T-helper 2 cell treated with Interferon-gamma antibody and Interleukin-4, amounts not matched to agents 5 μg/mL and 100 μg/mL, for 36 hours (primary cell): ENCODE measurements around the gene CAPRIN1.
"Not testable (repeated sequence)": the region's sequence is repeated elsewhere in the genome, so short reads cannot be mapped to it uniquely, and the experiment has no call there.

Experiments used
- DNase-seq: peaks from one replicate; pipeline ENCODE4 v3.0.0; 2021; ENCODE audit warnings: low spot score
- H3K27ac Mint-ChIP-seq: one replicate; pipeline ENCODE4 v1.8.0; 2021; ENCODE audit warnings: mild to moderate bottlenecking, mixed read lengths
- H3K27me3 Mint-ChIP-seq: one replicate; pipeline ENCODE4 v1.8.0; 2021; ENCODE audit warnings: low read depth, mixed read lengths
- H3K36me3 Mint-ChIP-seq: one replicate; pipeline ENCODE4 v1.8.0; 2021; ENCODE audit warnings: low read depth, mixed read lengths
- H3K4me1 Mint-ChIP-seq: one replicate; pipeline ENCODE4 v1.8.0; 2021; ENCODE audit warnings: low read depth, mixed read lengths
- H3K4me3 Mint-ChIP-seq: one replicate; pipeline ENCODE4 v1.8.0; 2022; ENCODE audit warnings: mild to moderate bottlenecking, moderate library complexity, mixed read lengths
- H3K9me3 Mint-ChIP-seq: one replicate; pipeline ENCODE4 v1.8.0; 2021; ENCODE audit warnings: mixed read lengths

The CAPRIN1 gene

DNA sequence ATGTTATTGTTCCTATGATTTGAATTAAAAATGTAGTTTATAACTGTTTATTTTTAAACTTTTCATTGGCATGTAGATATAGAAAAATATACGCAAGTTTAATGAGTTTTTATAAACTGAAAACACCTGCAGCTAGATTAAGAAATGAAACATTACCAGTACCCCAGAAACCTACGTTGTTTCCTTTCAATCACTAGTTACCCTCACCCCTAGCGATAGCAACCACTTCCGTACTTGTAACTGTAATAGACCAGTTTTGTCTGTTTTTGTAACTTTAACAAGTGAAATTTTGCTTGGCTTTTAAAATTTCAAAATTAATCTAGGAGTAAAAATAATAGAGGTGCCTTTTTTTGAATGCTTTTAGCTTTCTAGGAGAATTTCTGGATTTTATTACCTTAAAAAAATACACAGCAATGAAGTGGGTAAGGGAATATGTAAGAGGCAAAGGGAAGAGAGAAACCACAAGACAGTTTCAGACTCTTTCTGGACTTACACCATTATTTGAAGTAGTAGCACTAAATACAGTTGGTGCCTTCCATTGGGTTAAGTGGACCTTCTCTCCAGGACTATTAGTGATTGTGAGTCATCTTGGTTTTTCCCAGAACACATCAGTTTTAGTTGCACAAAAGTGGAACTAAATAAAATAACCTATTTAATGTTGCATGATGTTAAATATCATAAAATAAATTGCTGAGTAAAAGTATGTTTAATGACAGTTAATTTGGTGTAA lies 35.2 kb downstream of the CAPRIN1 start:
- peak overlapping the region; percentile 46 for H3K4me3 Mint-ChIP-seq
- peaks cover 25% of the 10 kb centered on the region for H3K4me1 Mint-ChIP-seq
- peaks cover 73% of the 10 kb centered on the region for H3K36me3 Mint-ChIP-seq
- no peaks in the 10 kb centered on the region for H3K27me3 Mint-ChIP-seq
- H3K9me3 Mint-ChIP-seq = no peaks in the 10 kb centered on the region
- H3K27ac Mint-ChIP-seq = peak overlapping the region; percentile 80
- no peak for DNase-seq

DNA sequence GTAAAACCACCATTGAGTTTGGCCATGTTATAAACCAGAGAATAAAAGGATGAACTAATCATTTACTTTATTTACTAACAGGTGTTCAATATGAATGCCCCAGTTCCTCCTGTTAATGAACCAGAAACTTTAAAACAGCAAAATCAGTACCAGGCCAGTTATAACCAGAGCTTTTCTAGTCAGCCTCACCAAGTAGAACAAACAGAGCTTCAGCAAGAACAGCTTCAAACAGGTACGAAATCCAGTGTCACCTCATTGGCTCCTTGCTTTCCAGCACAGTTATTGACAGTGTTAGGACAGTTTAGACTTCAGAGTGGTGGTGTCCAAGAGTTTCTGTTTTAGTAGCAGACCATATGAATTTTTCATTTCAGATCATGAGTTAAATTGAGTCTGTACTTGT lies 40.3 kb downstream of the CAPRIN1 start:
- H3K4me3 Mint-ChIP-seq = no peak overlapping the region
- H3K9me3 Mint-ChIP-seq = no peaks in the 10 kb centered on the region
- peaks cover 9% of the 10 kb centered on the region for H3K4me1 Mint-ChIP-seq
- H3K36me3 Mint-ChIP-seq = peaks cover 60% of the 10 kb centered on the region
- DNase-seq = no peak
- no peaks in the 10 kb centered on the region for H3K27me3 Mint-ChIP-seq
- no peak overlapping the region for H3K27ac Mint-ChIP-seq

DNA sequence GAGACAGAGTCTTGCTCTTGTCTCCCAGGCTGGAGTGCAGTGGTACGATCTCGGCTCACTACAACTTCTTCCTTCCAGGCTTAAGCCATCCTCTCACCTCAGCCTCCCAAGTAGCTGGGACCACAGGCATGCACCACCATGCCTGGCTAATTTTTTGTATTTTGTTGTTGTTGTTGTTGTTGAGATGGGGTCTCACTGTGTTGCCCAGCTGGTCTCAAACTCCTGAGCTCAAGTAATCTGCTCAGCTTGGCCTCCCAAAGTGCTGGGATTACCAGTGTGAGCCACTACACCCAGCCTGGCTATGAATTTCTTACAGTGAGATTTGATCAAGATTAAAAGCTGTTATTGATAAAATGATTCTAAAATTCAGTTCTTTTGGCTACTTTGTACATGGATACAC lies 43.4 kb downstream of the CAPRIN1 start:
- not testable (repeated sequence) for H3K9me3 Mint-ChIP-seq, H3K27ac Mint-ChIP-seq, H3K4me1 Mint-ChIP-seq, DNase-seq, H3K27me3 Mint-ChIP-seq, H3K4me3 Mint-ChIP-seq
- H3K36me3 Mint-ChIP-seq = peaks cover 68% of the 10 kb centered on the region

- H3K9me3 Mint-ChIP-seq = no peaks in the 10 kb centered on the region
- no peak overlapping the region for H3K4me3 Mint-ChIP-seq
- H3K36me3 Mint-ChIP-seq = peaks cover 50% of the 10 kb centered on the region
- H3K27me3 Mint-ChIP-seq = no peaks in the 10 kb centered on the region
- peaks cover 6% of the 10 kb centered on the region for H3K4me1 Mint-ChIP-seq
- H3K27ac Mint-ChIP-seq = no peak overlapping the region
- no peak for DNase-seq
Measured at GRCh38 chr11:34098813-34099212, 47.3 kb downstream of the CAPRIN1 start.

- peak overlapping the region; percentile 97 for H3K4me3 Mint-ChIP-seq
- H3K36me3 Mint-ChIP-seq = peaks cover 35% of the 10 kb centered on the region
Measured at GRCh38 chr11:34104680-34105078, 53.1 kb downstream of the CAPRIN1 start.

GRCh38 chr11:34105079-34105956 lies 53.8 kb downstream of the CAPRIN1 start, which contains the start of gene NAT10:
Gene NAT10 (plus strand): TSS chr11:34105629. CDS start chr11:34108226, 2,597 bp downstream.
- DNase-seq = peak; percentile 98
- Mint-ChIP-seq H3K4me3 (peak within 1 kb of the TSS; percentile 97), H3K27ac (peak within 1 kb of the TSS; percentile 98), H3K9me3 (no peaks in the 10 kb centered on the region), H3K4me1 (peaks cover 48% of the 10 kb centered on the region), H3K27me3 (peaks cover 2% of the 10 kb centered on the region), H3K36me3 (peaks cover 34% of the 10 kb centered on the region)

More at GRCh38 chr11:34104680-34105078, 53.1 kb downstream of the CAPRIN1 start:
- no peak for DNase-seq
- peak overlapping the region; percentile 98 for H3K27ac Mint-ChIP-seq
- peaks cover 2% of the 10 kb centered on the region for H3K27me3 Mint-ChIP-seq
- no peaks in the 10 kb centered on the region for H3K9me3 Mint-ChIP-seq
- H3K4me1 Mint-ChIP-seq = peaks cover 48% of the 10 kb centered on the region

DNA sequence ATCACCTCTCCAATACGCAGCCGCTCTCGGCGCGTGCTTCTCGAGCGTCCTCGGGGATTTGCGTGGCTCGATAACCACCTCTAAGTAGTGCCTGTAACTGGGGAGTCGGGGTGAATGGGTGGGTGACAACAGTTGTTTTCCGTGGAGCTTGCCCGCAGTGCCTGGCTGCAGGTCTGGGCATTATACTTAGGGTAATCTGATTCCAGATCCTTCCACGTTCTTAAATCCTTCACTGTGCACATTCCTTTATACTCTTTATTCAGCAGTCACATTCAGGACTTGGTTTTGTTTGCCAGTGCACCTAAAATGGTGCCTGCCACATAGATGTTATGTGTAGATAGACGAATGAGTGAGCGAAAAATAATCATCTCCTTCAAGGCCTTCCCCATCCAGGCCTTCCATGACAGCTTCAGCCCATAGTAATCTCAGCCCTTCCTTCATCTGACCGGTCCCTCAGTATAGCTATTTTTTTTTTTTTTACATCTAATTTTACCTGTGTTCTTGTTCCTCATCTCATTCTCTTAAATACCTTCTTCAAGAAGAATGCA lies 54.5 kb downstream of the CAPRIN1 start:
- no peak for DNase-seq
- Mint-ChIP-seq H3K27ac (peak overlapping the region; percentile 98), H3K9me3 (no peaks in the 10 kb centered on the region), H3K36me3 (peaks cover 30% of the 10 kb centered on the region), H3K4me1 (peaks cover 48% of the 10 kb centered on the region), H3K4me3 (peak overlapping the region; percentile 97), H3K27me3 (peaks cover 2% of the 10 kb centered on the region)

DNA sequence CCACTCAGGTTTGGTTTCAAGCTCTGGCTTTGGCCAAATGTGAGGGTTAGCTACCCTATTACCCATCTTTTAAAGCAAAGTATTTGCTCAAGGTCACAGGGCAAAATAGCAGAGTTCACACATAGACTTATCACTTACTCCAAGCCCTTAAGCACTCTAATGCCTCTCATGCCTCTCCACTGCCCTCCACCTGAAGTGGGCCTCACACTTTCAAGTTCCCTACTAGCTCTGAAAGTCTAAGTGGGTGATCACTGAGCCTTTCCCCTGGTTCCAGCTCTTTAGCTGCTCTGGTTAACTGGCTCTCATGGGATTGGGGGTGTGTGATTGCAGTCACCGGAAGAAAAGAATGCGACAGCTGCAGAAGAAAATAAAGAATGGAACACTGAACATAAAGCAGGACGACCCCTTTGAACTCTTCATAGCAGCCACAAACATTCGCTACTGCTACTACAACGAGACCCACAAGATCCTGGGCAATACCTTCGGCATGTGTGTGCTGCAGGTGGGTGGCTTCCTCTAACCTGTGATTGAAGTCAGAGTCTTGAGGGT lies 60.3 kb downstream of the CAPRIN1 start:
- Mint-ChIP-seq H3K27ac (no peak overlapping the region), H3K4me3 (no peak overlapping the region), H3K27me3 (no peaks in the 10 kb centered on the region), H3K9me3 (no peaks in the 10 kb centered on the region), H3K36me3 (peaks cover 54% of the 10 kb centered on the region), H3K4me1 (peaks cover 19% of the 10 kb centered on the region)
- DNase-seq = no peak

DNA sequence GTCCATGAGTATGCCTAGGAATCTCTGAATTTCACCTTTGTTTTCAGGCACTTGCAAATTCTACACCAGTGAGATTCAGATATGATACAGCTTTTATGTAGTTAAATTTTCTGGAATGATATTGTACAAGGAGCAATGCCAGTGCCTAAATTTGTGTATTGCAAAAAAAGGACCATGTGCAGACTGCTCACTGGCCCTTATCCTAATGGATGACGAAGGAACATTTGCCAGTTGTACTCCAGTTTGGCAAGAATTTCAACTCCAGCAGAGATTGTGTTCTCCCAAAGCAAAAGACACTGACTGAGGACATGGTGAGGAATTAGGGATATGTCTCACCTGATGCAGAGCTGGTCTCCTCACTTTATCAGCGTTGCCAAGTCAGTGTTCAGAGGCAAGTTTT lies 62.5 kb downstream of the CAPRIN1 start:
- Mint-ChIP-seq H3K4me1 (peaks cover 5% of the 10 kb centered on the region), H3K27ac (no peak overlapping the region), H3K4me3 (no peak overlapping the region), H3K9me3 (no peaks in the 10 kb centered on the region), H3K36me3 (peaks cover 61% of the 10 kb centered on the region), H3K27me3 (no peaks in the 10 kb centered on the region)
- DNase-seq = no peak

GRCh38 chr11:34114471-34114870 lies 62.9 kb downstream of the CAPRIN1 start:
- Mint-ChIP-seq H3K36me3 (peaks cover 56% of the 10 kb centered on the region), H3K9me3 (no peaks in the 10 kb centered on the region), H3K27ac (no peak overlapping the region), H3K27me3 (no peaks in the 10 kb centered on the region), H3K4me3 (no peak overlapping the region), H3K4me1 (peaks cover under 1% of the 10 kb centered on the region)
- no peak for DNase-seq

DNA sequence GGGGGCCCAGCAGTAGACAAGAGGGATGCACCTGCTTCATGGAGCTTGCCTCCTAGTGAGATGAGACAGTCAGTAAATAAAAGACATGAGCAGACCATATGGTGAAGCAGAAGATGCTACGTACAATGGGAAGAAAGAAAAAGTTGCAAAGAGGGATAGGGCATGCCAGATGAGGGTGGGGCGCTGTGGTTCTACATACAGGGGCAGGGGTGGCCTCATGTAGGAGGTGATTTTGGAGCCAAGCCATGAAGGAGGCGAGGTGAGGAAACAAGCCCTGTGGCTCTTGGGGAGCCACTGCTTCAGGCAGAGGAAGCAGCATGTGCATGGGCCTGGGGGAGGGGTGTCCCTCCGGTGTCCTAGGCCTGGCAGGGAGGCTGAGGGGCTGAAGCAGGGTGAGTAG lies 69.1 kb downstream of the CAPRIN1 start:
- peaks cover 54% of the 10 kb centered on the region for H3K36me3 Mint-ChIP-seq

DNA sequence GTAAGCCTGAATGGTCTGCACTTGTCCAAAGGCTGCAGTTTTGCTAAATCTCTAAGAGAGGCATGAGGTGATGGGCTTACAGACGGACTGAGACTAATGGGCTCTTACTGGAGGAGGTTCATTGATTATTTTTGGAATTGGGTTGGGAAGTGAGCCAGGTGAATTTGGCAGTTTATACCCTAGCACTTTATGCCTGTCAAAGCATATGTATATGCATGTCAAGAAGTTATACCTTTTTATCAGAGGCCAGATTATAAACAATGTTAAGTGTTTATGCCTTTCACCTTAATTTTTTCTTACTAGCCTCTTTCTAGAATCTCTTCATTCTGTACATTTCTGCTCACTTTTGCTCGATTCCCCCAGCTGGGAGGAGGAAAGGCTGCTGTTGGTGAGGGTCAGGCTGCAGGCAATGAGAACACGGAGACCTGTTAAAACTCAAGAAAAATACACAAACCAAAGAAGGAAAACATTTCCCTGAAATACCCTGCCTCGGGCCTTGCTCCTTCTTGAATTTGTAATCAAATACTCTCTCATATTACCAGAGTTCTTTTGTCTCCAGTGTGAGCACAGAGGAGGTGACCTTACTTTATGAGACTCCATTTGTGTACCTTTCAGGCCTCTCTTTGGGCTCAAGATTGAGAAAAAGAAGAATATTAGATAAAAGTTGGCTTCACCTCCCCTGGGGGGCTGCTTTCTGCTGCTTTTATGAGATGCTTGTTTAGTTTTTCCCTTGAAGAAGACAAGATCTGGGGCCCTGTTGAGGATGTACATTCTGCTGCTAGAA lies 73.5 kb downstream of the CAPRIN1 start:
- Mint-ChIP-seq H3K27me3 (no peaks in the 10 kb centered on the region), H3K36me3 (peaks cover 56% of the 10 kb centered on the region), H3K27ac (no peak overlapping the region), H3K4me3 (no peak overlapping the region), H3K9me3 (no peaks in the 10 kb centered on the region), H3K4me1 (no peaks in the 10 kb centered on the region)
- DNase-seq = no peak

More for the DNA sequence above, 69.1 kb downstream of the CAPRIN1 start:
- Mint-ChIP-seq H3K4me1 (no peaks in the 10 kb centered on the region), H3K27ac (peak overlapping the region; percentile 32), H3K27me3 (no peaks in the 10 kb centered on the region), H3K4me3 (no peak overlapping the region), H3K9me3 (no peaks in the 10 kb centered on the region)
- no peak for DNase-seq
